HG03432 (cell line): ENCODE results near the gene HOXA10.

ENCODE experiments used
- ATAC-seq: cut with Tn5 transposase; IDR thresholded peaks from one replicate; pipeline ENCODE4 v1.9.1; 2021; ENCODE audit warnings: mild to moderate bottlenecking, moderate library complexity; ENCODE audit not compliant: unreplicated experiment

HOXA10 gene

DNA sequence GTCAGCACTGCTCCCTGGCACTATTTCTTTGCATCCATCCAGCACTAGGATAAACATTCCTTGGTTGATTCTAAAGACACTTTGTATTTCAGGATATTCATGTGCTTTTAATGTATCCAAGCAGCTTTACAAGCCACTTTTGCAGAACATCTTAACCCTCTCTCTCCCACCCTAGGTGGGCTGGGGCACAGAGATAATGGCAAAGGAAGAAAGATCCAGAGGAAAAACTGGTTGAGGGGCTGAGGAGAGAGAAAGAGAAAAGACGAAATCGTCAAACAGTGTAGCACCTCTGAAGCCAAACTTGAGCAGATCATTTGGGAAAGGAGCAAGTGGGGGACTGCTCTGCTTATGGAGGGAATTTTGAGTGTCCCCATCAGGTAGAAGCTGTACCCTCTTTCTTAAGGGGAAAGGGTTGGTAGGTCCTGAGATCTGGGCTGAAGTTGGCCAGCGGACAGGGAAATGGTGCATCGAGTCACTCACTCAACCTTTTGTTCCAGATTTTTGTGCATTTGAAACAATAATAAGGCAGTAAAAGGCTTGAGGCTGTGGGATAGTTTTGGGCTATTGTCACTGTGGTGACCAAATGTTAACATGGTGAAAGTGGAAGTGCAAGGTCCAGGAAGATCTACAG is 30.0 kb upstream of the HOXA10 start:
- ATAC-seq, result no peak

- ATAC-seq, result no peak
These were observed 29.3 kb upstream of the HOXA10 start for GRCh38 chr7:27203365-27203953.

DNA sequence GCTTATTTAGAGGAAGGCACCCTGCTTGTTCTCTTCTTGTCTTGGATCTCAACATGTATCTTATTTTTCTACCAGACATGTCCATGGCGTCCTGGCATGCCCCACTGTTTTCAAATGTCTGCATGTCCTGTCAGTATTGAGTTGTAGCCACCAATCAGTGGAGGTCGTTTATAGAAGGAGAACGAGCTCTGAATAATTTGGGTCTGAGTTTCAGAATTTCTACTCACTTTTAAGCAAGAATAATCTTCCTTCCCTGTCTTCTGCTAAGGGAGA is 28.7 kb upstream of the HOXA10 start:
- no peak for ATAC-seq

- ATAC-seq, result no peak
These were observed 28.1 kb upstream of the HOXA10 start for GRCh38 chr7:27202018-27202861.

DNA sequence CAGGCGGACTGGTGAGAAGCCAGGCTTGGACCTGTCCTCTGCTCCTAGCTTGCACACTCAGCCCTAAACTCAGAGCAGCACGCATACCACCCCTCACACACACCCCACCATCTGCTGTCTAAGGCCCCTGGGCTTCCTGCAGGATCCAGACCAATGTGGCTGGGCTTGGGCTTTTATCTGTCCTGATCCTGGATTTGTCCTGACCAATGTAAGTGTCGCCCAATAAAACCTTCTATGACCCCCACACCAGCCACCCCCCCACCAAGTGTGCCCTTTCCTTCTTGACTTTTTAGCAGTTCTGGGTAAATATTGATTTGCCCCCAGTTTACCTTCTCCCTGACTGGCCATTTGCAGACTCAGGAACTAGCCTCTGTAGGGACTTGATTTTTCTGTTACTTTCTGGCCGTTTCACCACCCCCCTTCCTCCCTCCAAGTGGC is 27.5 kb upstream of the HOXA10 start:
- ATAC-seq, result no peak

DNA sequence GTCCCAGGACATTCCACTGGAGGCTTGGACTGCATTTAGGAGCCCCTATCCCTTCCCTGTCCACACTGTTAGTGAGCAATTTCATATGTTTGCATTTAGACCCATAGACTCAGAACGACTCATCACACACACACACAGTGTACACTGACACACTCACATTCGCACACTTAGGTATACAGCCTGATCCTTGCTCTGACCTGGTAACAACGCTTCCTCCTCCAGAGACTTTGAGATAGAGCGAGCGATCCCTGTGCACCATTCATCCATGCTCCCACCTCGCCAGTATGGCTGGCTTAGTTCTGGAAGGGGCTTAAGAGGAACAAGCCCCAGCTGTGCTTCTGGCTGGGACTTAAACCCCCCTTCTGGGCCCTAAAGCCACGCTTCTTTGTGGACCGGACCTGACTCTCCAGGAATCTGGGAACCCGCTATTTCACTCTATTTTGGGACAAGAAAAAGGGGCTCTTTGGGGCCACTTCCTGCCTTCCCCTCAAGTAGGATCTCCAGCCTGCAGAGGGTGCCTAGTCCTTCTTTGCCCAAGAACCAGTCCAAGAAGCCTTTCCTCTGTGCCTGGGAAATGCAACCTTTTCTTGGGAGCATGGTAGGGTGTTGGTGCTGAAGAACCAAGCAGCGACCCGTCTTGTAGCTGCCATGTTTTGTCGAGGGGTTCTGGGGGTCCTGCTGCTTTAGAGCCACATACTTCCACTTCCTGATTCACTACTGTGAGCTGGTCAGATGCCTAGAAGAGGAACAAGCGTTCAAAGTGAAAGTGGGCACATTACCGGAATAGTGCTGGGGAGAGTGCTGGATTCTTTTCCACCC is 26.9 kb upstream of the HOXA10 start:
- no peak for ATAC-seq

GRCh38 chr7:27199849-27200760 is 26.0 kb upstream of the HOXA10 start, which contains the start of gene HOXA13:
HOXA13 (minus strand) TSS chr7:27200091; CDS start chr7:27200077, 14 bp downstream.
- peak; percentile 67 for ATAC-seq

DNA sequence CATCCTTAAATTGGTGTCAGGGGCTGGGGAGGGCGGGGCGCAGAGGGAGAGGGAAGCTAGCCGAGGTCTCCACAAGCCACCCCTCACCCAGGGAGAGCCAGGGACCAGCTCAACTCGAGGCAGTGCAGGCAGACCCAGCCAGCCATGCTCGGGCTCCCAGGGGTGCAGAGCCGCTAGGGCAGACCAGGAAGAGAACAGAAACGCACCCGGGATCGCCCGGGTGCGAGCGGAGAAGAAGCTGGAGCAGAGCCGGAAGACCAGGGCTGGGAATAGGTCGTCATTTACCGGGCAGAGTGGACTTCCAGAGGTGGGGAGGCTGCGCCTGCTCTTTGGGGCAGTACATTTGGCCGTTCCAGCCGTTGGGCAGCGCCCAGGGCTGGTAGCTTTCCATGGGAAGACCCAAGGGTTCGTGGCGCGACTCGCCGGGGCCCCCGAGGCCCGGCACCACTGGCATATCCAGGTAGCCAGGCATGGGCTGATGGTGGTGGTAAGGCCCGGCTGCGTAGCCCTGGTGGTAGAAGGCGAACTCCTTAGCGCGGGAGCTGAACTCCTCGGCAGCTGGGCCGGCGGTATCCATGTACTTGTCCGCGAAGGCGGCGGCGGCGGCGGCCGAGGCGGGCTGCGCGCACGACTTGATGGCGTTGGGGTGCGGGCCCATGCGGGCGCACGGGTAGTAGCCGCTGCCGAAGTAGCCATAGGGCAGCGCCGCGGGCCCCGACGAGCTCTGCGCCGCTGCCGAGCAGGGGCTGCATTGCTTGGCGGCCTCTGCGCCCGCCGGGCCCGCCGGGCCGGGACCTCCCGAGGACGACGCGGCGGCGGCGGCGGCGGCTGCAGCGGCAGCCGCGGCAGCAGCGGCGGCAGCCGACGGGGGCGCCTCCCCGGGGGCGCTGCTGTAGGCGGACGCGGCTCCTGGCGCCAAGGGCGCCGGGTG is 25.0 kb upstream of the HOXA10 start:
- no peak for ATAC-seq

DNA sequence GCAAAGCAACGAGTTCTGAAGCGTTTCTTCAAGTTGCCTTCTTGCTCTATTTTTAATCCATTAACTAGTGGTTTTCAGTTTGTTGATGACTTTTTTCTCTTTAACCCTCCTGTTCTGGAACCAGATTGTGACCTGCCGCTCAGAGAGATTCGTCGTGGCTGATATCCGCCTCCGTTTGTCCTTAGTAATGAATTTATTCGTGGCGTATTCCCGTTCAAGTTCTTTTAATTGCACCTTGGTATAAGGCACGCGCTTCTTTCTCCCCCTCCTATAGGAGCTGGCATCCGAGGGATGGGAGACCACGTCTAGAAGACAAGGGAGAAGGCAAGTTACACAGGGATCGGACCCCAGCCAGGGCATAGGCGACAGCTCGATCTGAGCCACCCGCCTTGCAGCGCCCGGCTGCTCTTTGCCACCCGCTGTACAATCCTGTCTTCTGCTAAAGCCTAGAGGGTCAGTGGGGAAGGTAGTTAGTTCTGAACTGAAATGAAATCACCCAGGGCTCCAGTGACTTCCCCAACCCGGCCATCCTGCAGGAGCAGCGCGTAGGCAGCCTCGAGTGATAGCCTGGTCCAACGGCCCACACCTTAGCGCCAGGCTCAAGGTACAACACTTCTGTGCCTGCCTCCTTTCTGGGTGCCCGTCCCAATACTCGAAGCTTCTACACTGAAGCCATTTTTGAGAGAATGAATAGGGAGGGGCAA is 24.2 kb upstream of the HOXA10 start:
- no peak for ATAC-seq

DNA sequence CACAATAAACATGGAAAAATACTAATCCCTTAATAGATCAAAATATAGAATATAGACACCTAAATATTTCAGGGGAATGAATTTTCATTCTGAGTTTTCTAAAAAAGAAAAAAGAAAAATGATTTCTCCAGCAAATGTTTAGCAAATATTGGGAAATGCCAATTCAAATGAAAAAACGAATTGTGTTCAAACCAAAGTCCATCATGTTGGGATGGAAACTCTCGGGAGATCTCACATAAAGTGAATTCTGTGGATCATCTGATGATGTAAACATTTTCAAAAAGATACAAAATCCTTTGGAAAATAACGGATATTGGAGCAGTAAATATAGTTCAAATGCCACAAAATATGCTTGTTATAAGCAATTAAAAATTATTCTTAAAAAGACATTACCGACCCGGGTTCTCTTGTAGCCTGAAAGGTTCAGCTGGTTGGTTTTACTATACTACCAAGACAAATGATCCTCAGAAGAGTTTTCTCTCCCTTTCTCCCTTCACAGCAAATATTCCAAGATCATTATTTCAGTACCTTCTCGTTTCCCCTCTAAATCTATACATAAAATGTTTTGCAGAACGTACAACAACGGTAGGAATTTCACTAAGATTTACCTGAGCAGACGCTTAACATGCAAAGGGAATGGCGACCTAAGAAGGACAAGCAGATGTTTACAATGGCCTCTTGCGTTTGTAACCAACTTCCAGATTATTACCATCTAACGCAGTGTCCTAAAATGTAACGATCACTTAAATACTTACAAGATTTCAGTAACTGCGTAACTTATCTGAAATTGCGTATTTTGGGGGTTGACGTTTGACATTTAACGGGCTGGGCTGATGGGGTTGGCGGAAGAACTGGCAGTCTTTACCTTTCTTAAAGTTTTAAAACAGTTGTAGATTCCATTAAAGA is 23.3 kb upstream of the HOXA10 start:
- ATAC-seq, result no peak

GRCh38 chr7:27196287-27196767 is 22.2 kb upstream of the HOXA10 start:
- no peak for ATAC-seq

DNA sequence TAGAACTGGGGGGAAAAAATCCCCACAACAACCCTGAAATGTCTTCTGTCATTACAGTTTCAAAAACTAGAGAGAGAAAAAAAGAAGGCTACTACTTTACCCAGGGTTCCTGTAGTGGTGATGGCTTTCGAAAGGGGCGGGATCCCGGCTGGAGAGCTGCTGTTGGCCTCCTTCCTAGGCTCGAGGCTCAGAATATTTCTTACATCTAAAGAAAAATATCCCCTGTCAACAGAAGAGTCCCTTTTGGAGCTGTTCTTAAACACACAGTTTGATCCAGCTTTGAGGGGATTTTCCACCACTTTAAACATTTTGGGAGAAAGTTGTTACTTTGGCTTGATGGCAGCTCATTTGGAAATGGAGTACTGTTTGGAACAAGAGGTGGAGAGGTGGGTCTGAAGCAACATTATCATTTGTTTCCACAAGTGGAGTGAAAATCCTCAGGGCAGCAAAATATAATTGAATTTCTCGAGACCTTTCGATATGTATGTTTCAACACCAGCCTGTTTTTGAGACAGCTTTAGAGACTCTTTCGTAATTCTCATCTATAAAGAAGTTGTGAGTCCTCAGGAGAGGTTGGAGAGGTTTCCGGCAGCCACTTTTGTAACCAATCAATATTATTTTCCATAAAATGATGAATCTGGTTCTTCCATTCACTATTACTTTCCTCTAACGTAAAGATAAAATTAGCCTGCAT is 20.7 kb upstream of the HOXA10 start:
- no peak for ATAC-seq

- no peak for ATAC-seq
These were observed 19.9 kb upstream of the HOXA10 start for GRCh38 chr7:27194002-27194352.

GRCh38 chr7:27193335-27194001 is 19.3 kb upstream of the HOXA10 start:
- no peak for ATAC-seq

DNA sequence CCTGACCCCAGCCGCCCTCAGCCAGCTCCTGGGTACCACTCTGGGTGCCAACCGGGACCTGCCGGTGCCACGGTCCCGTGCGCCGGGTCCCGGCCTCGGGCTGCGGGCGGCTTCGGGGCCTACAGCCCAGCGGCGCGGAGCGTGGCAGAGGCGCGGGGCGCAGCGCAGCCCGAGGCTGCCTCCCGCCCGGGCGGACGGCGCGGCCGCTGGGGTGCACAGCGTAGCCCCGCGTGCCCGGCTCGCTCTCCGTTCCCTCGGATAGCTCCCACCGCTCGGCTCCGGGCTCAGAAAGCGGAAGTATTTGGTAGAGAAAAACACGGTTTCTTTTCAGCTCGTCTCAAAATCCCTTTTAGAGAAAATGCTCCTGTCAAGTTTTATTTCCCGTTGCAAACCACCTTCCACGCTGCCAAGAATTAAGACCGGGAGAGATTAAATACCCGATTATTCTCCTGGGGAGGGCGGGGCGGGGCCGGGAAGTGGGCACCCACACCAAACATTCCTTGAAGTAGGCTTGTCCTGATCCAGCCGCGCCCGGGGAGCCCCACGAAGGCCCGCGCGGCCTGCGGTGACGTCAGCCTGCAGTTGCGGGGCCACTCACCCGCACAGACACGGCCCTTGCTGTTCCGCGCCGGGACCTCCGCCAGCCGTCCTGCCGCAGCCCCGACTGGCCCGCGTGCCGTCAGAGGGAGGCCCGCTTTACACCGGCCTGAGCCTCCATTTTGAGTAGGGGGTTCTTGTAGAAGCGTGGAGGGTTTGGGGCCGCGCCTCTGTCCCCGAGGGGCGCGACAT is 18.6 kb upstream of the HOXA10 start:
- no peak for ATAC-seq
